HG03469 (cell line): Measurements from ENCODE around the gene BCR.

ENCODE experiments used
- ATAC-seq: cut with Tn5 transposase; IDR thresholded peaks from one replicate; pipeline ENCODE4 v1.9.1; 2021; ENCODE audit warnings: mild to moderate bottlenecking, moderate library complexity, moderate number of reproducible peaks; ENCODE audit not compliant: unreplicated experiment

Gene BCR

GRCh38 chr22:23285236-23285635 is 104.9 kb downstream of the BCR start:
- no peak for ATAC-seq

DNA sequence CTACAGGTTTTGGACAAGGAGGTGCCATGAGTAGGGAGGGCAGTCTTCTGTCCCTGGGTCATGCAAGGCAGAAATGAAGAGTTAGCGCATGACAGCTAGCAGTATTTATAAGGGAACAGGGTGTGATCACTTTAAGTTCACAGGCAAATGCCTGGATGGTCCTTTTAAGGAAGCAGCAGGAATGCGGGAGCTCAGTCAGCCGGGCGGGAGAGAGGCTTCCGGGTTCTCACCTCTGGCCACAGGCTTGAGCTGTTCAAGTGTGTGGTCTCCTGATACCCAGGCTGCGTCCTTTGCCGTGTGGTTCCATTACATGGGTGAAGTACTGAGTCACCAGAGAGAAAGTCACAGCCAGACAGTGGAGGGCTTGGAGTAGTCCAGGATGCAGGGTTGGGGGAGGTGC is 105.4 kb downstream of the BCR start:
- no peak for ATAC-seq

- ATAC-seq, result no peak
Measured at GRCh38 chr22:23286296-23286695, 106.0 kb downstream of the BCR start.

DNA sequence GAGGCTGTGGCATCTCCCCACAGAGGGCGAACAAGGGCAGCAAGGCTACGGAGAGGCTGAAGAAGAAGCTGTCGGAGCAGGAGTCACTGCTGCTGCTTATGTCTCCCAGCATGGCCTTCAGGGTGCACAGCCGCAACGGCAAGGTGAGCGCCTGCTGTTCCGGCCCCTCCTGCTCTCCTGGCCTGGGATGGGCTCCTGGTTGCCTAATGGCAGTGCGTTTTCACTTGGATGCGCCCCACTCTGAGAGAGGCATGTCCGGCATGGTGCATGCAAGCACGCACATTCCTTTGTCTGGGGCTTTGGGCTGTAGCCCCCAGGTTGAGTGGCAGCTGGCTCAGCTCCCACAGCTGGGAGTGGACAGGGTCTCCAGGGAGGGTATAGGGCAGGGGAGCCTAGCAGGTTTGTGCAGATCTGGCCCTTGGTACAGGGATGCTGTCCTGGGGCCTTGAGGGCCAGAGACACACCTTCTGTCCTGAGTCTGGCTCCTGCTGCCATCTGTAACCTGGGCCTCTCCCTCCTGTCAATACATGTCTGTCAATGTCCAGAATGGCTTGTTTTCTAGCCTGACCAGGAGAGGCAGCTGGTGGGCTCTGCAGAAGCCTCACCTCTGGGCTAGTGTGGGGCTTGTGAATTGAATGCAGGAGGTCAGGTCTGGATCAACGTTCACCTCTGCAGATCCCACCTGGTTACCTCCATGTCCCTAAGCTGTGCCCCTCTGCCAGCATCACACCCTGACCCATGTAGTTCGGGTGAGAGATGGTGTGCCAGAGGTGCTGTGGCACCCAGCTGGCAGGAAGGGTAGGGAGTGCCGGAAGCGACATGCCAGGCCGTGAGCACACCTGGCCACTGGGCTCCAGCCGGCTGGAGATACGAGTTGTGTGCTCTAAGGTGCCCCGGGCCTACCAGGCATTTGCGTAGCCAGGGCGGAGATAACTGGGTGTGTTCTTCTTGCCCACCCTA is 107.1 kb downstream of the BCR start:
- no peak for ATAC-seq

DNA sequence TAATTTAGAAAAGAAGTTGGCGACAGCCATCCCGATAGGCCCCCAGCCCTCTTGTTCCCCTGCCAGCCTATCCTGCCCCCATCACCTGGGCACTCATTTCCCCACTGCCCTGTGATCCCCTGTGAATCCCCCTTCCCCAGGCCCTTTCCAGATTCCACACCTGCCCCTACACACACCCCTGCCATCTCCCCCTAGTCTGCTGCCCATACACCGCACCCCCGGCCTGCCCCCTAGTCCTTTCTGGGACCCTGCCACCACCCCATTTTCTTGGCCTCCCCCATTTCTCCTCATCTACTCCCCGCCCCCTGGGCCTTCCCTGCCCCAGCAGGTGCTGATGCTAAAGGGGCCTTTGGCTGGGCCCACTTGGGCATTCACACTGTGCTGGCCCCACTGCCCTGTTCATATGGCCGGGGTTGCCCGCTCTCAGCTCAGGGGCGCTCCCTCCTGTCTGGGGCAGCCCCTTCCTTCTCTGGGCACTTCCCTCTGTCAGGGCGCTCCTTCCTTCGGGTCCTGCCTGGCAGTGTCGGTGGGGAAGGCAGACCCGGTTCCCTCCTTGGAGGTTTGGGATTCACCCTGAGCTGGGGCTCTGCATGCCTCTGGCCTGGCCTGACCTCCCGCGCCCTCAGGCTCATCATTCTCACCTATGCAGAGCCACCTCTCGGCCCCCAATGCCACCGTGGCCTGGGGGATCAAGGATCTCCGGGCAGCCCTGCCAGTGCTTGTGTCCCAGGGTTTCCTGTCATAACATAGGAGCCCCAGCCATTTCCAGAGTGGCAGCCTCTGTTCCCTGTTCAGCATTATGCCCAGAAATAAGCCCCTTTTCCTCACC is 108.2 kb downstream of the BCR start:
- no peak for ATAC-seq

DNA sequence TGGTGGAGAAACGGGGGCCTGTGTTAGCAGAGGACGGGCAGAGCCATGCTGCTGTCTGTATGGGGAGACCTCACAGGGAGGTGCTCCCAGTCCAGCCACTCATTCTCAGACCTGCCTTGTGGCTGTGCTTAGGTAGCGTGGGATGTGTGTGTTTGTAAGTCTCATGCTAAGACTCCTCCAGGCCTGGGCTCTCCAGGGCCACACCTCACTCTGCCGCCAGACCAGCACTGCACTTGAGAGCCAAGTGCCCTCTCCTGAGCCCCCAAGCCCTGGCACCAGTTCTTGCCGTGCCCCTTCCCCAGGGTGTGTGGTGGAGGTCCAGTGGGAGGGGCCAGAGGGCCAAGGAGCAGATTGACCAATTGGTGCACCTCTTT is 108.8 kb downstream of the BCR start:
- ATAC-seq, result no peak

DNA sequence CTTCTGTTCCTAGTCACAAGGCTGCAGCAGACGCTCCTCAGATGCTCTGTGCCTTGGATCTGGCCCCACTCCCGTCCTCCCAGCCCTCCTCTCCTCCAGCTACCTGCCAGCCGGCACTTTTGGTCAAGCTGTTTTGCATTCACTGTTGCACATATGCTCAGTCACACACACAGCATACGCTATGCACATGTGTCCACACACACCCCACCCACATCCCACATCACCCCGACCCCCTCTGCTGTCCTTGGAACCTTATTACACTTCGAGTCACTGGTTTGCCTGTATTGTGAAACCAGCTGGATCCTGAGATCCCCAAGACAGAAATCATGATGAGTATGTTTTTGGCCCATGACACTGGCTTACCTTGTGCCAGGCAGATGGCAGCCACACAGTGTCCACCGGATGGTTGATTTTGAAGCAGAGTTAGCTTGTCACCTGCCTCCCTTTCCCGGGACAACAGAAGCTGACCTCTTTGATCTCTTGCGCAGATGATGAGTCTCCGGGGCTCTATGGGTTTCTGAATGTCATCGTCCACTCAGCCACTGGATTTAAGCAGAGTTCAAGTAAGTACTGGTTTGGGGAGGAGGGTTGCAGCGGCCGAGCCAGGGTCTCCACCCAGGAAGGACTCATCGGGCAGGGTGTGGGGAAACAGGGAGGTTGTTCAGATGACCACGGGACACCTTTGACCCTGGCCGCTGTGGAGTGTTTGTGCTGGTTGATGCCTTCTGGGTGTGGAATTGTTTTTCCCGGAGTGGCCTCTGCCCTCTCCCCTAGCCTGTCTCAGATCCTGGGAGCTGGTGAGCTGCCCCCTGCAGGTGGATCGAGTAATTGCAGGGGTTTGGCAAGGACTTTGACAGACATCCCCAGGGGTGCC is 109.8 kb downstream of the BCR start:
- ATAC-seq, result no peak

- ATAC-seq, result no peak
Measured at GRCh38 chr22:23291806-23292452, 111.6 kb downstream of the BCR start.

GRCh38 chr22:23292453-23293350 is 112.4 kb downstream of the BCR start:
- ATAC-seq, result no peak

GRCh38 chr22:23293720-23294119 is 113.4 kb downstream of the BCR start:
- ATAC-seq, result no peak

GRCh38 chr22:23294221-23294620 is 113.9 kb downstream of the BCR start:
- no peak for ATAC-seq

DNA sequence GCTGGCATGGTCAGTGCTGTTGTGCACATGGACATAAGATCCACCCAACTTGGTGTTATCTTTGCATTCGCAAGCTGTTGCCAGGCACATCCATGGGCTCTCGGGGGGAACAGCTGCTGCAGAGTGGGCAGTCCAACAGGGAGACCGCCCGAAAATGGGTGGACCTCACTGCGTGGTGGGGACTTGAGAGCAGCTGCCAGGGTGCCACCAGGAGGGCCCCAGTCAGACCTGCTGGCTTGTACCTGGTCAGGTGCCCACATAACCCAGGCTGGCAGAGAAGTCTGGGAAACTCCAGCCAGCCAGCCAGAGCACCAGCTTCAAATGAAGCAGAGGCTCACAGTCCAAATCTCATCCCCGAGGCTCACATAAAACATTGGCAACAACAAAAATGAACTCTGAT is 120.2 kb downstream of the BCR start:
- no peak for ATAC-seq

DNA sequence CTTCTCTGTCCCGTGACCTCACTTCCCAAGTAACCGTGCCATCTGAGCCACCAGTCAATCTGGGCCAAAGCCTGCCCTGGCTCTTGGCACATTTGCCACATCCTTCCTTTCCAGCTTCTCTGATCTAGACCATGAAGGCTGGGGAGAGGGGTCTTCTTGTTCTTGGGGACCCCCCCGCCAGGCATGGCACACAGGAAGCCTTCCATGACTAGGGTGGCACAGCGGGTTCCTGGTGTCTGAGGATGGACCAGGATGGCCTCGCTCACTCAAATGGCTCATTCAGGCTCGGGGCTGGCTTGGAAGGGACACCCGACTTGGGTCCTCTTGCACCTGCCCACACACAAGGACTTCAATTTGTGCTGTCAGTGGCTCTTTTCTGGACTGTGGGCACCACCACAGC is 121.3 kb downstream of the BCR start:
- ATAC-seq, result no peak

- no peak for ATAC-seq
Measured at GRCh38 chr22:23302171-23303002, 122.1 kb downstream of the BCR start.

GRCh38 chr22:23305321-23305910 is 125.1 kb downstream of the BCR start:
- no peak for ATAC-seq

DNA sequence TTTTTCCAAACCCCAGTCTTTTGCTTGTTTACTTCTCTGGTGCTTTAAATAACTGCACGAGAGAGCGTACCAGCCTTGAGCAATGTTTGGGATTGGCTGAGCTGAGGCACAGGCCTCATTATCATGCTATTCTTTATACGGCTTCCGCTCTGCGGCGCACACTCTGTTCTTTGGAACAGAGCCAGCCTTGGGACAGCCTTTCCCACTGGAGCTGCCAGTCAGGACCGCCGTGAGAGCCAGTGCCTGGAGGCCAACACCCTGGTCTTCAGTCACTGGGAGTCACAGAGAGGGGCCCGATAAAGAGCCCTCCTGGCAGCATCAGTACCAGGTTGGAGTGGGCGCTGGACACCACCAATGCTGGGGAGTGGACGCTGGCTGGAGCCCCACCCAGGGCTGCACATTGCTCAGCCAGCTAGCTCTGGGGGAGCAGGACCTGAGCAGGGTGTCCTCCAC is 125.6 kb downstream of the BCR start:
- no peak for ATAC-seq

DNA sequence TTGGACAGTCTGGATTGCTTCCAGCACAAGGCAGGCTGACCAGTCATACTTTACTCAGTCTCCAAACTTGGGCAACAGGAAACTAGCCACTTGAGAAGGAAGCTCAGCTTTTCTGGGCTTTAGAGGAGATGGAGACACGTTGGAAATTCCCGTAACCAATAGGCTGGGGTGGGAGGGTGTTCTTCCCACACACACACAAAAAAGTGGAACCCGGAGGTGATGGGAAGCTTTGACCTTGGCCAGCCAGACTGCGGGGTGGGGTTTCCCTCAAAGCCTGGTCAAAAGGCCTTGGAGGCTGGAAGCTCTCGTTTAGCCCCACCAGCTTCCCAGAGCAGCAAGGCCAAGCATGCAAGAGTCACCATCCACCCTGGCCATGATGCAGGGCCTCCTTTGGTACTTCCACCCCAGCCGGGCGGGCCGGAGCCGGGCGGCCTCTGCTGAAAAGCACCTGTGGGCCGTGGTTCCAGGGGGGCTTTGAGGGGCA is 126.2 kb downstream of the BCR start:
- ATAC-seq, result no peak

DNA sequence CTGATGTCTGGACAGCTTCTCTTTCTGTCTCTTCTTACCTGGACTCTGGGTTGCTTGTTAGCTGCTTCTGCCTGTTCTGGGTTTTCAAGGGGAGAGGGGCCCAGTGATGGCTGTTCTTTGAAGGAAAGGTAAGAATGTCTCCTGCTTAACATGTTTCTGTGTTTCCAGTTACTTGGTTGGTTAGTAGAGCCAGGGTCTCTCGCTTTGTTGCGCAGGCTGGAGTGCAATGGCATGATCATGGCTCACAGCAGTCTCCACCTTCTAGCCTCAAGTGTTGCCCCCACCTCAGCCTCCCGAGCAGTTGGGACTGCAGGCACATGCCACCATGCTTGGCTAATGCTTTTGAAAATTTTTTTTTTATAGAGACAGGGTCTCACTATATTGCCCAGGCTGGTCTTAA is 126.6 kb downstream of the BCR start:
- ATAC-seq, result no peak
